Ovary (tissue), 9 donors: Measurements from ENCODE around the gene HPSE2. TPM values are rescaled to one million over a fixed set of nuclear protein-coding genes. Genes with fewer than 3 reads are reported as not detected.

Experiments
- DNase-seq, 5 donors: peaks; one replicate each; pipeline ENCODE4 v3.0.0-alpha.2; 2019 to 2020
- H3K27ac ChIP-seq, 2 donors: fragments of 200-600 bp; one replicate each; pipeline versions ENCODE4 v1.5.1 to v1.8.0; 2019 to 2022
- H3K27me3 ChIP-seq: fragments of 200-600 bp; one replicate; pipeline ENCODE4 v1.8.0; 2022
- H3K36me3 ChIP-seq: fragments of 200-600 bp; sonication (generic); one replicate; pipeline ENCODE4 v1.5.1; 2019
- H3K4me1 ChIP-seq: one replicate; pipeline ENCODE4 v1.8.1; 2013; ENCODE audit warnings: mild to moderate bottlenecking, moderate library complexity; ENCODE audit not compliant: insufficient read depth
- H3K4me3 ChIP-seq: fragments of 200-600 bp; sonication (generic); one replicate; pipeline ENCODE4 v1.5.1; 2017
- H3K9me3 ChIP-seq, 2 donors: fragments of 200-600 bp in 1 of 2; sonication (generic) in 1 of 2; one replicate each; pipeline versions ENCODE4 v1.5.1 to v1.8.1; 2013 to 2019; ENCODE audit warnings: mild to moderate bottlenecking in 1 of 2, moderate library complexity in 1 of 2
- EP300 ChIP-seq: sonication (generic); formaldehyde crosslinking; IDR thresholded peaks from one replicate; pipeline ENCODE4 v1.6.1; 2017; ENCODE audit warnings: antibody characterized with exemption
- POLR2A ChIP-seq: fragments of 450-650 bp; IDR thresholded peaks from one replicate; pipeline ENCODE4 v1.6.1; 2017; ENCODE audit warnings: antibody characterized with exemption, mild to moderate bottlenecking, moderate library complexity
- WGBS, 3 donors: extraction: QIAGEN DNeasy Blood & Tissue Kit in 1 of 3; methylation state at CpG; one replicate each; pipeline versions ENCODE4 v1.1.5 to v1.1.7; 2013 to 2017; 5-methylcytosine and 5-hydroxymethylcytosine counted together
- intact Hi-C, 4 donors: fragments of 100-400 bp; cut with DNase I; formaldehyde crosslinking; loops; one replicate each; pipeline versions ENCODE4 v1.11.0 to v1.15.1; 2022 to 2023
- polyA plus RNA-seq, 2 donors: library from polyadenylated mRNA; stranded (reverse); fragments of 200-250 nt in 1 of 2; fragments of 350-450 nt in 1 of 2; fragmentation: Illumina TruSeq in 1 of 2; extraction: RNeasy Lipid Tissue Mini Kit (QIAGEN cat#74804) in 1 of 2; gene quantifications; one replicate each; pipeline ENCODE4 v1.2.3, GENCODE V29; 2013 to 2014
- total RNA-seq, 7 donors: library from RNA; depleted of rRNA in 2 of 7; stranded (reverse); fragments of >200 nt in 2 of 7; fragmentation: NEBNext Ultra II Directional in 3 of 7; extraction: Animal tissue kit (Norgen Biotek cat#: 25700) in 3 of 7; gene quantifications; one replicate each; pipeline versions ENCODE4 v1.1.0 to v1.2.4, GENCODE V29; 2016 to 2023
- TF ChIP-seq, protein P1 (sequence below), 3 donors: fragments of 450-650 bp in 2 of 3; fragments of 200-600 bp in 1 of 3; IDR thresholded peaks; one replicate each; pipeline versions ENCODE4 v1.5.1 to v1.8.0; 2016 to 2022; ENCODE audit warnings: antibody characterized with exemption in 3 of 3, mild to moderate bottlenecking in 1 of 3
- donor health status: DM: no; HTN: no; CAD: no; lungs with moderate emphysema.
- donor health status: DM: no; HTN: no; CAD: no.
- donor health status: Bipolar disorder and iron deficiency.
- donor health status: DM: yes; HTN: yes; CAD: no.
- donor health status: DM: no; HTN: no; CAD: no.
- donor health status: DM: yes; HTN: yes; CAD: no.

Gene HPSE2
- total and polyA plus RNA-seq, 9 donors = 0.07 to 1.2 (median 0.12) TPM; not detected in 4

DNA sequence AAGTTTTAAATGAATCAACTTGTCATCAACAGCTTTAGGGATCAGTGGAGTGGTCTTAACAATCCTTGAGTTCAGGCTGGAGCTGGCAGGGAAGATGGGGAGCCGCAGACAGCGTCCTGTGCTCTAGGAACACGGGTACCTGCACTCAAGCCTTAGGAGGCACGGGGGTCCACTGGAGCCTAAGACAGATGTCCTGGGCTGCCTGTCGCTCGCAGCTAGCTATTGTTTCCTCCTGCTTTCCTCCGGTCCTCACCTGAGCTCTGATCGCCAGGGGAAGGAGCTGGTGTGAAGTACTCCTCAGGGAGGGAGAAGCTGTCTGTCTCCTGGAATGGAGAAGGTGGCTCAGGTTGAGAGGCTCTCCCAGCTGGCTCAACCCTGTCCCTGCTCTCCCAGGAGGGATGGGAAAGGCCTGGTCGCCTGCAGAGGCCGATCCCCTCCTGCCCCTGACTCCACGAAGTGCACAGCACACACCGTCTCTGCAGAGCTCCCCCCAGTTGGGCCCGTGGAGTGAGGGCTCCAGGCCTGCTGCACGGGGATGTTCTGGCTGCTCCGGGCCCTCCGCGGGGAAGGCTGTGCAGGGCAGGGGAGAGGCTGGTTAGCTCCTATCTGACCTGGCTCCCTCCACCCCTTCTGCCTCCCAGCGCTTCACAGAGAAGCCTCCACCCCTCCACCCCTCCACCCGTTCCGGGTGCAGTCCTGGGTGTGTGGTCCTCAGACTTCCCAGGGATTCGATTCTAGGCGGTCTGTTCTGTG, 806.2 kb downstream of the HPSE2 start:
- no peak overlapping the region for H3K27ac ChIP-seq
- 94 to 95% (median 94%) methylated on average over 22 of the region's 22 CpGs for WGBS, 3 donors
- H3K4me1 ChIP-seq = no peaks in the 10 kb centered on the region
- TF ChIP-seq POLR2A = no peak
- TF ChIP-seq, protein P1, sequence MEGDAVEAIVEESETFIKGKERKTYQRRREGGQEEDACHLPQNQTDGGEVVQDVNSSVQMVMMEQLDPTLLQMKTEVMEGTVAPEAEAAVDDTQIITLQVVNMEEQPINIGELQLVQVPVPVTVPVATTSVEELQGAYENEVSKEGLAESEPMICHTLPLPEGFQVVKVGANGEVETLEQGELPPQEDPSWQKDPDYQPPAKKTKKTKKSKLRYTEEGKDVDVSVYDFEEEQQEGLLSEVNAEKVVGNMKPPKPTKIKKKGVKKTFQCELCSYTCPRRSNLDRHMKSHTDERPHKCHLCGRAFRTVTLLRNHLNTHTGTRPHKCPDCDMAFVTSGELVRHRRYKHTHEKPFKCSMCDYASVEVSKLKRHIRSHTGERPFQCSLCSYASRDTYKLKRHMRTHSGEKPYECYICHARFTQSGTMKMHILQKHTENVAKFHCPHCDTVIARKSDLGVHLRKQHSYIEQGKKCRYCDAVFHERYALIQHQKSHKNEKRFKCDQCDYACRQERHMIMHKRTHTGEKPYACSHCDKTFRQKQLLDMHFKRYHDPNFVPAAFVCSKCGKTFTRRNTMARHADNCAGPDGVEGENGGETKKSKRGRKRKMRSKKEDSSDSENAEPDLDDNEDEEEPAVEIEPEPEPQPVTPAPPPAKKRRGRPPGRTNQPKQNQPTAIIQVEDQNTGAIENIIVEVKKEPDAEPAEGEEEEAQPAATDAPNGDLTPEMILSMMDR (IDR thresholded peaks at IDR 0.05) = no peak
- TF ChIP-seq EP300 = no peak
- no peak for DNase-seq
- H3K27me3 ChIP-seq = no peaks in the 10 kb centered on the region
- no peak overlapping the region for H3K4me3 ChIP-seq
- H3K9me3 ChIP-seq = no peaks in the 10 kb centered on the region
- H3K36me3 ChIP-seq = no peaks in the 10 kb centered on the region
- intact Hi-C loops = no loop called here

DNA sequence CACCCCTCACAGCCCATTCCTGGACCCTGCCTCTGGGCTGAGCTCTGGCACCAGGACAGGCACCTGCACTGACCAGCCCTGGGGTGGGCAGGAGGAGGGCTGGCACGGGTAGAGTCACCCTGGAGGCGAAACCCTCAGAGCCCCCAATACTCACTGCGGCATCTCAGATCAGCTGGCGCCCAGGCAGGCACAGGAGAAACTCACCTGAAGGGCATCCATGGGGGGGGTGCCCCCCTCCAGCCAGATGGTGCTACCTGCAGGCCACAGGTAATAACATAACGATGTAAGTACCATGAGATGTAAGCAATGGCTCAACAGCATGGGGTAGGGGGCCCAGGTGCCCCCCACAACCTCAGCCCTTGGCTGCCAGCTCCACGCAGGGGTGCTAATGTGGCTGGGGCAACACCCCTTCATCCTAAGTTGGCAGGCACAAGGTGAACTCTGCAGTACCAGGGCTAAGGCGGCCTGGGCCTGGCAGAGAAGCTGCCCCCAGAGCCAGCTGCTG, 808.6 kb downstream of the HPSE2 start:
- no peak for DNase-seq
- TF ChIP-seq, protein P1 (IDR thresholded peaks at IDR 0.05) = no peak
- TF ChIP-seq EP300 (no peak), POLR2A (no peak)
- Histone ChIP-seq H3K9me3 (no peaks in the 10 kb centered on the region), H3K36me3 (no peaks in the 10 kb centered on the region), H3K27ac (no peak overlapping the region), H3K4me3 (no peak overlapping the region), H3K4me1 (no peaks in the 10 kb centered on the region), H3K27me3 (no peaks in the 10 kb centered on the region)
- WGBS, 3 donors = 93 to 98% (median 94%) methylated on average over 7 of the region's 7 CpGs
- intact Hi-C loops = no loop called here

GRCh38 chr10:98425511-98426352, 809.9 kb downstream of the HPSE2 start:
- WGBS, 3 donors = 89% methylated on average over 21 of the region's 21 CpGs
- no peak overlapping the region for H3K4me3 ChIP-seq
- no peak for DNase-seq
- TF ChIP-seq, protein P1 (IDR thresholded peaks at IDR 0.05) = no peak
- TF ChIP-seq POLR2A (no peak), EP300 (no peak)
- H3K27me3 ChIP-seq = no peaks in the 10 kb centered on the region
- H3K9me3 ChIP-seq = no peaks in the 10 kb centered on the region
- H3K36me3 ChIP-seq = no peaks in the 10 kb centered on the region
- no peak overlapping the region for H3K27ac ChIP-seq
- intact Hi-C loops = no loop called here
- no peaks in the 10 kb centered on the region for H3K4me1 ChIP-seq

- DNase-seq = no peak
- intact Hi-C loops = no loop called here
- Histone ChIP-seq H3K27me3 (no peaks in the 10 kb centered on the region), H3K36me3 (no peaks in the 10 kb centered on the region), H3K27ac (no peak overlapping the region), H3K9me3 (no peaks in the 10 kb centered on the region), H3K4me3 (no peak overlapping the region), H3K4me1 (no peaks in the 10 kb centered on the region)
- WGBS, 3 donors = 87 to 92% (median 89%) methylated on average over 21 to 23 of the region's 23 CpGs
- TF ChIP-seq EP300 (no peak), POLR2A (no peak)
- TF ChIP-seq, protein P1 (IDR thresholded peaks at IDR 0.05) = no peak
Measured at GRCh38 chr10:98424295-98425254, 811.1 kb downstream of the HPSE2 start.
